HepG2 (cell line): ENCODE measurements around the gene YIPF5. TPM values are rescaled to one million over a fixed set of nuclear protein-coding genes. Genes with fewer than 3 reads are reported as not detected.

ENCODE experiments used
- ATAC-seq: fragments of 200-7000 bp; cut with Tn5 transposase; 3 replicates; pipeline ENCODE4 v1.9.1; 2020; ENCODE audit warnings: mild to moderate bottlenecking, moderate library complexity
- BruUV-seq: library from RNA; stranded (reverse); fragments of 400-500 nt; replicated peaks from 2 replicates; lab custom pipeline; 2021; lab: Mats Ljungman, UMichigan
- CTCF ChIA-PET: fragments of 300-600 bp; formaldehyde crosslinking; extraction: SDS; loops from one replicate; lab custom pipeline; 2021; ENCODE audit warnings: low total read pairs, inconsistent platforms, low intra/inter-chr PET ratio; lab: Yijun Ruan, JAX
- POLR2A ChIA-PET: fragments of 350-600 bp; sonication (Branson Sonifier 250); formaldehyde crosslinking; loops from one replicate; lab custom pipeline; 2020; ENCODE audit warnings: antibody characterized with exemption, inconsistent platforms; lab: Yijun Ruan, JAX
- DNase-seq: peaks from one replicate; pipeline ENCODE4 v3.0.0-alpha.2; 2015; ENCODE audit warnings: low spot score
- FAIRE-seq: peaks from 3 replicates; lab custom pipeline; 2011; peaks lifted over from hg19 to GRCh38; lab: Jason Lieb, UNC
- H2AFZ ChIP-seq: one replicate; pipeline ENCODE4 v1.6.1; 2011; ENCODE audit warnings: low read length, inconsistent platforms
- H3K27ac ChIP-seq: fragments of 300-600 bp; 3 replicates; pipeline ENCODE4 v1.8.0; 2011; ENCODE audit warnings: mixed run types, mild to moderate bottlenecking, mixed read lengths, low read length, inconsistent platforms; ENCODE audit not compliant: insufficient read depth; ENCODE audit errors: extremely low read length
- H3K27me3 ChIP-seq, 2 experiments: fragments of 200-600 bp in 1 of 2; 2 replicates in 1 of 2; 3 replicates in 1 of 2; pipeline versions ENCODE4 v1.6.0 to v1.8.0; 2011; ENCODE audit warnings: low read length in 2 of 2, mild to moderate bottlenecking in 2 of 2, moderate library complexity in 2 of 2, inconsistent platforms in 1 of 2; ENCODE audit not compliant: insufficient read depth in 2 of 2, control insufficient read depth in 1 of 2
- H3K36me3 ChIP-seq, 2 experiments: fragments of 200-600 bp in 1 of 2; replicated peaks in 1 of 2; 2 replicates in 1 of 2; 3 replicates in 1 of 2; pipeline versions ENCODE4 v1.5.1 to v1.8.0; 2011; ENCODE audit warnings: low read length in 2 of 2, inconsistent platforms in 1 of 2; ENCODE audit not compliant: insufficient read depth in 2 of 2, control insufficient read depth in 1 of 2
- H3K4me1 ChIP-seq: 2 replicates; pipeline ENCODE4 v1.5.1; 2012; ENCODE audit warnings: low read length, inconsistent platforms; ENCODE audit not compliant: insufficient read depth
- H3K4me2 ChIP-seq: 2 replicates; pipeline ENCODE4 v1.6.0; 2011; ENCODE audit warnings: low read depth, low read length, inconsistent platforms
- H3K4me3 ChIP-seq, 3 experiments: fragments of 200-600 bp in 1 of 3; sonication (generic), shearing (Covaris generic) in 1 of 3; replicated peaks in 1 of 3; 2 replicates each; pipeline ENCODE4 v1.5.1; 2011 to 2016; ENCODE audit warnings: low read length in 3 of 3, inconsistent platforms in 2 of 3, low read depth in 2 of 3, mild to moderate bottlenecking in 2 of 3, control low read depth in 1 of 3, mixed read lengths in 1 of 3; ENCODE audit not compliant: insufficient read depth in 1 of 3
- H3K79me2 ChIP-seq: one replicate; pipeline ENCODE4 v1.6.1; 2011; ENCODE audit warnings: low read length, inconsistent platforms; ENCODE audit not compliant: insufficient read depth
- H3K9ac ChIP-seq: 2 replicates; pipeline ENCODE4 v1.6.0; 2011; ENCODE audit warnings: mild to moderate bottlenecking, low read depth, low read length, inconsistent platforms; ENCODE audit not compliant: insufficient read depth
- H3K9me3 ChIP-seq: 2 replicates; pipeline ENCODE4 v1.5.1; 2012; ENCODE audit warnings: mild to moderate bottlenecking, low read length
- H4K20me1 ChIP-seq: 2 replicates; pipeline ENCODE4 v1.6.0; 2011; ENCODE audit warnings: inconsistent platforms, mild to moderate bottlenecking, low read length, moderate library complexity; ENCODE audit not compliant: insufficient read depth
- CBX5 ChIP-seq: sonication (generic); formaldehyde crosslinking; IDR thresholded peaks from 2 replicates; pipeline ENCODE4 v1.4.0; 2020; ENCODE audit warnings: missing genetic modification reagents, borderline replicate concordance
- ELF4 ChIP-seq: sonication (generic); formaldehyde crosslinking; IDR thresholded peaks from 2 replicates; pipeline ENCODE4 v1.5.0; 2020; ENCODE audit warnings: missing genetic modification reagents, mild to moderate bottlenecking, moderate library complexity, borderline replicate concordance
- HOXA7 ChIP-seq: sonication (generic); formaldehyde crosslinking; IDR thresholded peaks from 2 replicates; pipeline ENCODE4 v1.8.1; 2022; ENCODE audit warnings: mild to moderate bottlenecking, missing genetic modification reagents, moderate library complexity
- JDP2 ChIP-seq: sonication (generic); formaldehyde crosslinking; IDR thresholded peaks from 2 replicates; pipeline ENCODE4 v1.8.1; 2022; ENCODE audit warnings: missing genetic modification reagents, borderline replicate concordance
- MIXL1 ChIP-seq: IDR thresholded peaks from 2 replicates; pipeline ENCODE4 v1.6.1; 2016
- PCBP2 ChIP-seq: fragments of 200-400 bp; formaldehyde crosslinking; optimal IDR thresholded peaks from 2 replicates; pipeline ENCODE3; 2018; ENCODE audit warnings: low read length, low read depth; ENCODE audit not compliant: poor library complexity, severe bottlenecking
- PITX1 ChIP-seq: sonication (generic); formaldehyde crosslinking; IDR thresholded peaks from 2 replicates; pipeline ENCODE4 v1.5.1; 2020; ENCODE audit warnings: mild to moderate bottlenecking, missing genetic modification reagents
- PRMT3 ChIP-seq: sonication (generic); formaldehyde crosslinking; IDR thresholded peaks from 2 replicates; pipeline ENCODE4 v1.8.1; 2022; ENCODE audit warnings: low read depth, mild to moderate bottlenecking, moderate library complexity, missing genetic modification reagents, borderline replicate concordance
- PRPF4 ChIP-seq: fragments of 200-400 bp; formaldehyde crosslinking; IDR thresholded peaks from 2 replicates; pipeline ENCODE4 v1.6.1; 2016; ENCODE audit warnings: low read length, low read depth; ENCODE audit not compliant: poor library complexity, severe bottlenecking
- XRCC5 ChIP-seq: fragments of 200-400 bp; formaldehyde crosslinking; optimal IDR thresholded peaks from 2 replicates; pipeline ENCODE3; 2017; ENCODE audit warnings: mild to moderate bottlenecking, low read length
- ZNF264 ChIP-seq: sonication (generic); formaldehyde crosslinking; IDR thresholded peaks from 2 replicates; pipeline ENCODE4 v1.4.0; 2020; ENCODE audit warnings: missing genetic modification reagents
- ZNF350 ChIP-seq: sonication (generic); formaldehyde crosslinking; IDR thresholded peaks from 2 replicates; pipeline ENCODE4 v1.4.0; 2020; ENCODE audit warnings: mild to moderate bottlenecking, low read depth, missing genetic modification reagents, borderline replicate concordance
- ZNF577 ChIP-seq: sonication (generic); formaldehyde crosslinking; IDR thresholded peaks from 2 replicates; pipeline ENCODE4 v1.4.0; 2020; ENCODE audit warnings: mild to moderate bottlenecking, low read depth, missing genetic modification reagents, borderline replicate concordance
- ZNF850 ChIP-seq: sonication (generic); formaldehyde crosslinking; conservative IDR thresholded peaks from 2 replicates; pipeline ENCODE4 v1.9.0; 2021; ENCODE audit warnings: mild to moderate bottlenecking, missing genetic modification reagents
- ZSCAN12 ChIP-seq: sonication (generic); formaldehyde crosslinking; IDR thresholded peaks from 2 replicates; pipeline ENCODE4 v1.9.0; 2021; ENCODE audit warnings: mild to moderate bottlenecking, missing genetic modification reagents
- WGBS: methylation state at CpG from one replicate; pipeline ENCODE4 v1.1.6; 2017; ENCODE audit warnings: low lambda C conversion rate; 5-methylcytosine and 5-hydroxymethylcytosine counted together
- in situ Hi-C: cut with HindIII; loops from 2 replicates; pipeline ENCODE4 v1.10.0; 2017; ENCODE audit warnings: low pct_unique_long_range_greater_than_20kb; ENCODE audit not compliant: extremely low pct_ligation_motif_present
- intact Hi-C: fragments of 100-400 bp; cut with micrococcal nuclease; formaldehyde crosslinking; loops from one replicate; pipeline ENCODE4 v1.10.0; 2022; ENCODE audit not compliant: unreplicated experiment
- polyA plus RNA-seq, 8 experiments: library from polyadenylated mRNA; depleted of rRNA in 3 of 8; stranded (reverse) in 7 of 8; unstranded in 1 of 8; fragments of >200 nt; fragmentation: Illumina TruSeq in 4 of 8; extraction: Trizol in 4 of 8; gene quantifications; 2 replicates each; pipeline versions ENCODE4 v1.2.1 to v1.2.3, GENCODE V29; 2011 to 2016; ENCODE audit warnings: low read depth in 4 of 8, missing spikeins in 1 of 8, mixed read lengths in 1 of 8; ENCODE audit not compliant: insufficient read depth in 1 of 8
- total RNA-seq, 5 experiments: library from RNA; depleted of rRNA; stranded (reverse); fragments of >200 nt; fragmentation: Illumina TruSeq; extraction: Trizol; gene quantifications; 2 replicates each; pipeline ENCODE4 v1.2.3, GENCODE V29; 2016; ENCODE audit warnings: low read depth in 1 of 5
- TF ChIP-seq, protein P1 (sequence below): sonication (generic); formaldehyde crosslinking; IDR thresholded peaks from 2 replicates; pipeline ENCODE4 v1.8.0; 2022; ENCODE audit warnings: mild to moderate bottlenecking, missing genetic modification reagents, borderline replicate concordance
- TF ChIP-seq, protein P2 (sequence below): sonication (generic); formaldehyde crosslinking; IDR thresholded peaks from 2 replicates; pipeline ENCODE4 v1.4.0; 2020; ENCODE audit warnings: missing genetic modification reagents

YIPF5 gene
- total and polyA plus RNA-seq, 2 of the 13 experiments (the other 11 are each of a cell fraction or from before 2014, with no cell fraction given) = 61.4 to 73.6 TPM

DNA sequence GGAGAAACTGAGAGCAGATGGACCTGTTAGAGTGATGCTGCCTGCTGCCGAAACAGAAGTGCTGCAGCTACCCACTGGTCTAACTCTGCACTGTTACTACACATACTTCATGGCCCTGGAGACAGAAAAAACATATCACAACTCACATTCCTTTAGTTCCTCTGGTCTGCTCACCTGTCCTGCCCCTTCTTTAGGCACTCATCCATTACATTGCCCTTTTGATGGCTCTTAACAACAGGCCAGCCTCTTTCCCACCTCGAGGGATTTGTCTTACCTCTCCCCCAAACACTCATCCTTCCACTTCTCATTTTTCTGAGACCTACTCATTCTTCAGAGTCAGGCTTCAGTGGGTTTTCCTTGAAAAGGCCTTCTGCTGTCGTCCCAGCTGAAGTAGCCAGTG is 49.4 kb upstream of the YIPF5 start (continued):
- no peak for TF ChIP-seq PRPF4
- TF ChIP-seq XRCC5 = no peak
- no peak for TF ChIP-seq MIXL1 (CRISPR knock-in tag)

DNA sequence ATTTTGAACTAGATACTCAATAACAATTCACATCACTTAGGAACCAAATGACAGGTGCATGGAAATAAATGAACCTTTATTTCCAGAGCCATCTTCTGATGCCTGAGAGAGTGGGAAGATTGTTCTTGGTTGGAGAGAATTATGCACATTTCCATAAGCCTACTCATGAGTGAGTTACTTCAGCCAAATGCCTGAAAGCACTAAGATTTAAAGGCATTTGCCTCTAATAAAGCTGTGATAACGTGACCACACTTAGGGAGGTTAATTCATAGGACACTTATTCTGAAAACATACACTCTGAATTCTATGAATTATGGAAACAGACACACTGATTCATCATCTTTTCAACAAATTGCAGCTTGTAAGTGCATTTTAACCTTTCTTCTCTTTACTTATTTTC is 40.2 kb upstream of the YIPF5 start:
- H3K79me2 ChIP-seq = no peaks in the 10 kb centered on the region
- in situ Hi-C loops = no loop called here
- WGBS = 0% methylated on average over 1 of the region's 1 CpG
- no peak overlapping the region for H2AFZ ChIP-seq
- DNase-seq (no peak), FAIRE-seq (no peak), ATAC-seq (no peak)
- no peaks in the 10 kb centered on the region for H3K4me1 ChIP-seq
- peaks cover 0 to 12% of the 10 kb centered on the region in 2 experiments; a peak in 2 of 5 replicates for H3K27me3 ChIP-seq
- no TSS peak for BruUV-seq
- H3K9me3 ChIP-seq = no peaks in the 10 kb centered on the region
- CTCF ChIA-PET = no interaction called here
- TF ChIP-seq ZNF850 = no peak
- POLR2A ChIA-PET = no interaction called here
- H3K4me2 ChIP-seq = no peak overlapping the region
- intact Hi-C loops = no loop called here
- H3K27ac ChIP-seq = no peak overlapping the region
- H3K9ac ChIP-seq = no peak overlapping the region
- no peak overlapping the region for H3K4me3 ChIP-seq
- no peaks in the 10 kb centered on the region for H4K20me1 ChIP-seq
- no peaks in the 10 kb centered on the region for H3K36me3 ChIP-seq

DNA sequence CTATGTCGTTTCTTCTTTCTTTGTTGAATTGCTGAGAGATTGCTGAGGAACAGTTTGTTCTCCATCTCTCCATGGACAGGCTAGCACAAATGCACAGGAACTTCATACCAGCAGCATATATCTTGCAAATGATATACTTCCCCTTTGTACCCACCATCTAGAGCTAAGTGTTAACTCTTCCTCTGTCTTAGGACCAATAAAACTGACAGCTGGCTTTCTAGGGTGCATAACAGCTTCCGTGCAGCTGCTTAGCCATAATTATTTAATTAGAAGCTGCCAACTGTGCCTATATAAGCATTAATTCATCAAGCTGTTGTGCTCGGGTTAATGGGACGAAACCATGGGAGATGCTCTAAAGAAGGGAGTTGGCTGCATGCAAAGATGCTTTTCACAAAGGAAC is 38.9 kb upstream of the YIPF5 start:
- FAIRE-seq (no peak), ATAC-seq (no peak), DNase-seq (no peak)
- Histone ChIP-seq H4K20me1 (no peaks in the 10 kb centered on the region), H2AFZ (no peak overlapping the region), H3K27ac (no peak overlapping the region), H3K4me2 (no peak overlapping the region), H3K36me3 (no peaks in the 10 kb centered on the region), H3K9me3 (no peaks in the 10 kb centered on the region), H3K27me3 (peaks cover 3 to 20% of the 10 kb centered on the region in 2 experiments; a peak in 4 of 5 replicates), H3K4me3 (no peak overlapping the region), H3K4me1 (no peaks in the 10 kb centered on the region), H3K79me2 (no peaks in the 10 kb centered on the region), H3K9ac (no peak overlapping the region)
- intact Hi-C loops (loop anchor here (10.0 kb wide), 1 partner anchor 1925 kb away; no protein-coding TSS in a partner anchor), in situ Hi-C loops (loop anchor here (10.0 kb wide), 1 partner anchor 1025 kb away; no protein-coding TSS in a partner anchor)
- POLR2A ChIA-PET = no interaction called here
- CTCF ChIA-PET = no interaction called here
- WGBS = 0% methylated on average over 4 of the region's 4 CpGs
- no peak for TF ChIP-seq PRMT3 (CRISPR knock-in tag)
- no peak for TF ChIP-seq JDP2 (CRISPR knock-in tag)
- no peak for TF ChIP-seq PITX1 (CRISPR knock-in tag)
- TF ChIP-seq HOXA7 = no peak
- no peak for TF ChIP-seq PCBP2
- no peak for TF ChIP-seq CBX5 (CRISPR knock-in tag)
- no peak for TF ChIP-seq ELF4
- TF ChIP-seq, protein P1, sequence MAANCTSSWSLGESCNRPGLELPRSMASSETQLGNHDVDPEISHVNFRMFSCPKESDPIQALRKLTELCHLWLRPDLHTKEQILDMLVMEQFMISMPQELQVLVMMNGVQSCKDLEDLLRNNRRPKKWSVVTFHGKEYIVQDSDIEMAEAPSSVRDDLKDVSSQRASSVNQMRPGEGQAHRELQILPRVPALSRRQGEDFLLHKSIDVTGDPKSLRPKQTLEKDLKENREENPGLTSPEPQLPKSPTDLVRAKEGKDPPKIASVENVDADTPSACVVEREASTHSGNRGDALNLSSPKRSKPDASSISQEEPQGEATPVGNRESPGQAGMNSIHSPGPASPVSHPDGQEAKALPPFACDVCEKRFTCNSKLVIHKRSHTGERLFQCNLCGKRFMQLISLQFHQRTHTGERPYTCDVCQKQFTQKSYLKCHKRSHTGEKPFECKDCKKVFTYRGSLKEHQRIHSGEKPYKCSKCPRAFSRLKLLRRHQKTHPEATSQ (CRISPR knock-in tag) = no peak
- TF ChIP-seq, protein P2, sequence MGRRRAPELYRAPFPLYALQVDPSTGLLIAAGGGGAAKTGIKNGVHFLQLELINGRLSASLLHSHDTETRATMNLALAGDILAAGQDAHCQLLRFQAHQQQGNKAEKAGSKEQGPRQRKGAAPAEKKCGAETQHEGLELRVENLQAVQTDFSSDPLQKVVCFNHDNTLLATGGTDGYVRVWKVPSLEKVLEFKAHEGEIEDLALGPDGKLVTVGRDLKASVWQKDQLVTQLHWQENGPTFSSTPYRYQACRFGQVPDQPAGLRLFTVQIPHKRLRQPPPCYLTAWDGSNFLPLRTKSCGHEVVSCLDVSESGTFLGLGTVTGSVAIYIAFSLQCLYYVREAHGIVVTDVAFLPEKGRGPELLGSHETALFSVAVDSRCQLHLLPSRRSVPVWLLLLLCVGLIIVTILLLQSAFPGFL = no peak
- no peak for TF ChIP-seq ZNF577
- TF ChIP-seq ZSCAN12 (CRISPR knock-in tag) = no peak
- no peak for TF ChIP-seq ZNF264
- no peak for TF ChIP-seq ZNF350 (CRISPR knock-in tag)
- no TSS peak for BruUV-seq
